HepG2 (cell line): ENCODE measurements around the gene NUDT16.

Experiments used
- NCOA1 ChIP-seq: sonication (generic); formaldehyde crosslinking; IDR thresholded peaks from 2 replicates; pipeline ENCODE4 v1.9.0; 2021; ENCODE audit warnings: missing genetic modification reagents
- PAWR ChIP-seq: sonication (generic); formaldehyde crosslinking; IDR thresholded peaks from 2 replicates; pipeline ENCODE4 v1.4.0; 2020; ENCODE audit warnings: missing genetic modification reagents, mild to moderate bottlenecking, borderline replicate concordance
- TAF1 ChIP-seq: sonication (generic); formaldehyde crosslinking; IDR thresholded peaks from 2 replicates; pipeline ENCODE4 v1.4.0; 2020; ENCODE audit warnings: missing genetic modification reagents

- TF ChIP-seq TAF1 (CRISPR knock-in tag) (no peak), NCOA1 (CRISPR knock-in tag) (no peak), PAWR (no peak)
Measured at GRCh38 chr3:131393868-131394267, 12.3 kb downstream of the NUDT16 start.
